GM18873 (cell line): ENCODE results near the gene P4HTM.
"Not testable (repeated sequence)": the region's sequence is repeated elsewhere in the genome, so short reads cannot be mapped to it uniquely, and the experiment has no call there.

ENCODE experiments used
- ATAC-seq: cut with Tn5 transposase; IDR thresholded peaks from one replicate; pipeline ENCODE4 v1.9.1; 2021; ENCODE audit warnings: mild to moderate bottlenecking, moderate library complexity, moderate number of reproducible peaks; ENCODE audit not compliant: unreplicated experiment, low FRiP score

P4HTM gene

DNA sequence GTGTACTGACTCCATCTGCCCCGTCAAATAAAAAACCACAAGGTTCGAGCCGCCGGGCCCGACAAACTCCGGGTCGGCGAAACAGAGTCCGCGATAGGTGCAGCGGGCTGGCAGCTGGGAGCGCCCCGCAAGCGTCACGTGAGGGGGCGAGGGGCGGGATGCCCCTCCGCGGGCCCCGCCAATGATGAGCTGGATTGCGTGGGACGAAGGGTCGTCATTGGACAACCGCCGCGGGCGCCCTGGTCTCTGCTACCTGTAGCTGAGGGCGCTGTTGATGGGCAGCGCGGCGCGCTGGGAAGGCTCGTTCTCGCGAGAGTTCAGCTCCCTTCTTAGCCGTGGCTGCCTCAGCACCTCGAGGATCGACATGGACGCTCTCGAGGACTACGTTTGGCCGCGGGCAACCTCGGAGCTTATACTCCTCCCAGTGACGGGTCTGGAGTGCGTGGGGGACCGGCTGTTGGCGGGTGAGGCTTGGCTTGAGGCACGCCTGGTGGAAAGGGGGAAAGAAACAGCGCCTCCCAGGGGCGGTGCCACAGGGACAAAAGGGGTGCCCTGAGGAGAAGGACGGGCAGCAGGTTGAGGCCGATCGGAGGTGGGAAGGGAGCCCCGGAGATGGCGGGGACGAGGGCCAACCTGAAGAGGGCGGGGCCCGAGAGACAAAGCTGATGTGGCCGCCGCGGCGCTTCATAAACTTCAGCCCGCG, 17.2 kb downstream of the P4HTM start, which contains the start of gene WDR6:
Gene WDR6, plus strand, starts transcription at position 324 of the 703 bp plus-strand sequence. Its CDS starts 41 bp downstream, at position 365.
- ATAC-seq: peak; percentile 81

- ATAC-seq: peak; percentile 25
Measured at GRCh38 chr3:49007771-49008528, 17.9 kb downstream of the P4HTM start.

GRCh38 chr3:49008627-49009026, 18.6 kb downstream of the P4HTM start:
- ATAC-seq: not testable (repeated sequence)

DNA sequence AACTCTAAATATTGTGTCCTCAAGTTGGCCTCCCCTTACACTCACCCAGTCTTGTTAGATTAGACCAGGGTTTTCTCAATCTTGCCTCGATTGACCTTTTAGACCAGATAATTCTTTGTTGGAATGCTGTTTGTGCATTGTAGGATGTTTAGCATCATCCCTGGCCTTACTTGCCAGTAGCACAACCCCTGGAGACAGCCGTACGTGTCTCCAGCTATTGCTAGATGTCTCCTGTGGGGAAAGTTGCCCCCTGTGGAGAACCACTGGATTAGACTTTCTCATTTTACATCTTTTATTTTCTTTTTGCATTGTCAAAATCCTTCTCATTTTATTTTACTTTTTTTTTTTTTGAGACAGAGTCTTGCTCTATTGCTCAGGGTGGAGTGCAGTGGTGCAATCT, 19.4 kb downstream of the P4HTM start:
- ATAC-seq: no peak

GRCh38 chr3:49012441-49013017, 22.5 kb downstream of the P4HTM start:
- no peak for ATAC-seq

GRCh38 chr3:49013113-49013737, 23.2 kb downstream of the P4HTM start:
- ATAC-seq: no peak

- ATAC-seq: no peak
Measured at GRCh38 chr3:49013738-49014660, 24.0 kb downstream of the P4HTM start.

DNA sequence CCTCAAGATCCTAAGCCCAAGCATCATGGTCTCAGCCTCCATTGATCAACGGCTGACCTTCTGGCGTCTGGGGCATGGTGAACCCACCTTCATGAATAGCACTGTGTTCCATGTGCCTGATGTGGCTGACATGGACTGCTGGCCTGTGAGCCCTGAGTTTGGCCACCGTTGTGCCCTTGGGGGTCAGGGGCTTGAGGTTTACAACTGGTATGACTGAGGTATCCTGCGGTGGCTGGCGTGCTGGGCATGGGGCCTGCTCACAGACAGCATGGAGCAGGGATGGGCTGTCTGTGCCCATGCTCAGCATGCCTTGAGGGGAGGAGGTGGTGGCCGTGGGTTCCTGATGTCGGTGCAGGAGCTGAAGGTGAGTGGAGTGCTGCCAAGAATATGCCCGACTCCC, 25.0 kb downstream of the P4HTM start:
- ATAC-seq: no peak

GRCh38 chr3:49015765-49016164, 25.7 kb downstream of the P4HTM start:
- no peak for ATAC-seq

GRCh38 chr3:49016414-49017228, 26.6 kb downstream of the P4HTM start:
- ATAC-seq: no peak

DNA sequence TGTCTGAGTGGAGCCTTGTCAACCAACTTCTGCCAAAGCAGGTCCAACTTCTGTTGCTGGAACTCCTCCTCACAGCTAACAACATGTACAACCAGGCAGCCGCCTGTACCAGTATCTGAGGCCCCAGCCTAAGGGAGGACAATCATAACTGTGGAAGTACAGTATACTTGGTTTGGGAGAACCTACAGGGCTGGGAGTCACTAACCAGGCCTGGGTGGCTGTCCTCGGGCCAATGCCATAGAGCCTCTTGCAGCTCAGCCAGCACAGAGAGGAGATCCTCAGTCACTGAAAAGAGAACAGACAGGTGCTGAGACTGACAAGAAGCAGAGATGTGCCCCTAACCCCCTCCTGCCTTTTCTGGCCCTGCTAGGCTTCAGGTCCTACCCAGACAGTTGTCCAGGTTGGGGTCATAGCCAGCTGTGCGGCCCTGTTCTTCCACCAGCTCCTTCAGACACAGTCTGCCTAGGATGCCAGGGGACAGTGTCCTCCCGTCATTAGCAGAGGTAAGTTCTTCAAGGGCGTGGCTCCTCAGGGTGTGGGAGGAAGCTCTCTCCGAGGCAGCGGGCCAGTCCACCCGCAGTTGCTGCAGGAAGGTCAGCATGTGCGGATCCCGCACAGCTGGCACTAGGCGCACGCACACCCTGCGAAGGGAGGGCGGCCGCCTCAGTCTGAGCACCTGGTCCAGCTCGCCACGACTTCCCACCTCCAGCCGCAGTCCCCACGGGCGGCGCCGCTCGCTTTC, 27.4 kb downstream of the P4HTM start:
- no peak for ATAC-seq

DNA sequence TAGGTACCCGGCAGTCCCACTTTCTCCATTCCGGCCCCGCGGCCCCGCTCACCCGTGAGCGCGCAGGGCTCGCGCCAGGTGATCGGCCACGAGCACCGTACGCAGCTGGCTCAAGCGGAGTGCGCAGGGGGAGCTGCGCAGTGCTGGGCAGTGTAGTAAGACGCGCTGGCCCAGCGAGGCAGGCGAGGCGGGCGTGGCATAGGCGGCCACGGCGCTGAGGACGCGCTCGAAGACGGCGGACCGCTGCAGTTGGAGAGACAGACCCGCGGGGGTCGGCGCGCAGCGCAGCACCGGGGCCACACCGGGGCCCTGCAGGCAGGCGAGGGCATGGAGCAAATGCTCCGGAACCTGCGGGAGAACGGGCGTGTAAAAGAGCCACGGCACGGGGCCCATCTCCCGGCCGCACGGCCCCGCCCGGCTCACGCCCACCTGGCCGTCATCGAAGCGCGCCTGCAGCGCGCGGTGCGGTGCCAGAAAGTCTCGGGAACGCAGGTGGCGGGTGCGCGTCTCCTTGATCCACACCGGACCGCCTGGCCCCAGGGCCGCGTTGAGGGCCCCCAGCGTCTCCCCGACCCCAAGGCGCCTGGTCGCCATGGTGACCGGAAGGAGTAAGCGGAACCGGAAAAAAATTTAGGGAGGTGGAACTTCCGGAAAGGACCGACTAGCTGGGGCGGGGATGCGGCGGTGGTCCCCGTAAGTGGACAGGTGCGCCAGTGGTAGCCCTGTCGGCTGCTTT, 28.1 kb downstream of the P4HTM start, which contains the start of gene DALRD3:
Gene DALRD3, minus strand, starts transcription at position 610 of the 736 bp plus-strand sequence. Its CDS starts 16 bp downstream, at position 594.
- ATAC-seq: no peak

GRCh38 chr3:49018707-49019006, 28.6 kb downstream of the P4HTM start:
- no peak for ATAC-seq

DNA sequence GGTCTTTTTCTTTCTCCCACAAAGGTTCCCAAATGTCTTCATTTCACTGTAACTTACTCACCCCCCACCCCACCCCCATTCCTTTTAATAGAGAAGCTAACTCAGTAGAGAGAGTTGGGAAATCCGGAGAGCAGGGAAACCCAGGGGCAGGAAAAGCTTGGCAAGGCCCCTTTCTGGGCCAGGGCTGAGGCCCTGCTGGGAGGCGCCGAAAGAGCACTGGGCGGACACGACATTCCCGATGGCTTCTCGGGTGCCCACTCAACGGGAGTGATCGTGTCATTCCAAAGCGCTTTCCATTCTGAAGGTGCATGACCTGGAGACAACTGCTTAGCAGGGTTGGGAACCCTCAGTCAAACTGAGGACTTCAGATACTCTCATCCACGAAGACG, 29.9 kb downstream of the P4HTM start:
- ATAC-seq: no peak

DNA sequence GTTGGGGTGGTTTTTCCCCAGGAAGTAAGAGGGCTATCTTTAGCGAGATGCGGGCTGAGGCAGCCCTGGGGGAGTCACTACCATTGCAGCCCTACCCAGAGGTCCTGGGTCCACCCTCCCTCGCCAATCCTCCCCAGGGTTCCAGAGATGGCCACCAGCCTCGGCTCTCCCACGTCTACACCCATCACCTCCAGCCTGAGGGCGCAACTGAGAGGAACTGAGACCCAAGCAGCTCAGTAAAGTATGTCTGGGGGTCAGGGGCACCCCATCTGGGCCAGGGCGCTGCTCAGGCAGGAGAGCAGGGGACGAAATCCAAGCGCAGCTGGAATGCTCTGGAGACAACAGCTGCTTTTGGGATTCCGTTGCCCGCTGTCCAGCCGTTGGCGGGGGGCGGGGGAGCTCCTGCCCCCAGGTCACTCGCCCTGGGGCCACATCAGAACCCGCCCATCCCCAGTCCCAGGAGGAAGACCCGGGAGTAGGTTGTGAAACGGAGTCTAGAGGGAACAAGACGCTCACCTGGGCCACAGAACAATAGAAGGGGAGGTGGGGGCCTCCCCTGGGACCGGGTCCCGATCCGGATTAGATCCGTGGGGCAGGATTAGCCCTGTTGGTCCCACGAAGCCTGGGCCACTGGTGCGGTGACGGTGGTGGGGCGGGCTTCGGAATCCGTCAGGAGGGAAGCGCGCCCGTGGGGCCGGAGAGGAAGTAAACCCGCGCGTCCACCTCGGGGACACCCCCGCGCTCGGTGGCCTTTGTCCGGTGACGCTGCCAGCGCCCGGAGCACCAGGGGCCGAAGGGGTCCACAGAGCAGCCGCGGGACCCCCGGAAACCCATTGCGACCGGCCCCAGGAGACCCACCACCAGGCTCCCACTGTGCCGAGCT, 30.5 kb downstream of the P4HTM start:
- peak; percentile 3 for ATAC-seq

GRCh38 chr3:49021213-49021812, 31.3 kb downstream of the P4HTM start:
- ATAC-seq: peak; percentile 44
